Naive B cell (primary cell): ENCODE data around the gene PBX4. TPM values are rescaled to one million over a fixed set of nuclear protein-coding genes. Genes with fewer than 3 reads are reported as not detected.

Source experiments
- ATAC-seq, 2 donors: fragments of 150-1000 bp; cut with Tn5 transposase; 2 replicates each; pipeline ENCODE4 v1.10.0; 2021; ENCODE audit warnings: low read depth in 2 of 2, mild to moderate bottlenecking in 2 of 2, moderate library complexity in 2 of 2
- DNase-seq: peaks from one replicate; pipeline ENCODE4 v3.0.0; 2022
- H3K27ac Mint-ChIP-seq, 6 donors: one replicate each; pipeline ENCODE4 v1.8.0; 2020 to 2022; ENCODE audit warnings: mild to moderate bottlenecking in 6 of 6, mixed read lengths in 6 of 6, moderate library complexity in 5 of 6, inconsistent platforms in 2 of 6
- H3K27me3 Mint-ChIP-seq, 3 donors: one replicate each; pipeline ENCODE4 v1.8.0; 2021 to 2022; ENCODE audit warnings: mixed read lengths in 3 of 3, mild to moderate bottlenecking in 1 of 3
- H3K36me3 Mint-ChIP-seq, 2 donors: one replicate each; pipeline ENCODE4 v1.8.0; 2020 to 2022; ENCODE audit warnings: mixed read lengths in 2 of 2, inconsistent platforms in 1 of 2, mild to moderate bottlenecking in 1 of 2
- H3K4me1 Mint-ChIP-seq, 3 donors: one replicate each; pipeline ENCODE4 v1.8.0; 2020 to 2022; ENCODE audit warnings: mixed read lengths in 3 of 3, inconsistent platforms in 1 of 3, mild to moderate bottlenecking in 1 of 3, moderate library complexity in 1 of 3
- H3K4me3 Mint-ChIP-seq, 8 donors: one replicate each; pipeline ENCODE4 v1.8.0; 2020 to 2022; ENCODE audit warnings: mild to moderate bottlenecking in 8 of 8, mixed read lengths in 8 of 8, moderate library complexity in 8 of 8, inconsistent platforms in 2 of 8
- H3K9me3 Mint-ChIP-seq, 7 donors: one replicate each; pipeline ENCODE4 v1.8.0; 2020 to 2022; ENCODE audit warnings: mixed read lengths in 7 of 7, mild to moderate bottlenecking in 5 of 7, inconsistent platforms in 2 of 7, moderate library complexity in 1 of 7
- polyA plus RNA-seq, 6 donors: library from polyadenylated mRNA; unstranded; fragments of 300-500 nt; fragmentation: Illumina TruSeq; gene quantifications; one replicate each; pipeline ENCODE4 v1.2.3, GENCODE V29; 2021; ENCODE audit warnings: low read depth in 6 of 6

PBX4 gene
- polyA plus RNA-seq, 6 donors from 2014 or later, result 0.26 to 0.31 TPM; not detected in 4

DNA sequence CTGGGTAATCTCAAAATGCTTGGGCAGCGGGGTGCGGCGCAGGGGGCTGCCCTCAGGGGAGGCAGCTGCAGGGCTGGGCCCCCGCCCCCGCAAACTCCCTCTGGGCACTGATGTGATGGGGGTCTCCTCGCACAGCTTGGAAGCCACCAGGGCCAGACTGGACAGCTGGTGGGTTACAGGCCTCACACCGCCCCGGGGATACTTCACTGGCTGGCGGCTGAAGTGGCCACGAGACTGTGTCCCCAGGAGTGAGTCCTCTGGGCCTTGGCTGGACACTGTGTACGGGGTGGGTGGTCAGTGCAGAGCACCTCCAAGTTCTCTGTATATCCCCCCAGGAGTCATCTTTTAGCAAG, 11.6 kb upstream of the PBX4 start:
- H3K27ac Mint-ChIP-seq, result peak overlapping the region in 1 of 6 donors; percentile 24
- H3K27me3 Mint-ChIP-seq, result no peaks in the 10 kb centered on the region
- peaks cover 18 to 23% of the 10 kb centered on the region in 2 donors for H3K36me3 Mint-ChIP-seq
- peak overlapping the region in 5 of 8 donors; percentile 14 to 84 (median 59) for H3K4me3 Mint-ChIP-seq
- peaks cover 18 to 48% (median 26%) of the 10 kb centered on the region in 3 donors for H3K4me1 Mint-ChIP-seq
- ATAC-seq, result no peak
- no peaks in the 10 kb centered on the region for H3K9me3 Mint-ChIP-seq
- no peak for DNase-seq

- Mint-ChIP-seq H3K4me3 (peak overlapping the region; percentile 73 to 94 (median 89)), H3K27ac (peak overlapping the region; percentile 70 to 95 (median 90)), H3K9me3 (no peaks in the 10 kb centered on the region), H3K36me3 (peaks cover 9 to 11% of the 10 kb centered on the region in 2 donors), H3K27me3 (no peaks in the 10 kb centered on the region), H3K4me1 (peaks cover 16 to 34% (median 20%) of the 10 kb centered on the region in 3 donors)
- ATAC-seq (peak; percentile 22 to 24), DNase-seq (peak; percentile 18)
Observed at GRCh38 chr19:19628501-19629134, 10.1 kb upstream of the PBX4 start.

DNA sequence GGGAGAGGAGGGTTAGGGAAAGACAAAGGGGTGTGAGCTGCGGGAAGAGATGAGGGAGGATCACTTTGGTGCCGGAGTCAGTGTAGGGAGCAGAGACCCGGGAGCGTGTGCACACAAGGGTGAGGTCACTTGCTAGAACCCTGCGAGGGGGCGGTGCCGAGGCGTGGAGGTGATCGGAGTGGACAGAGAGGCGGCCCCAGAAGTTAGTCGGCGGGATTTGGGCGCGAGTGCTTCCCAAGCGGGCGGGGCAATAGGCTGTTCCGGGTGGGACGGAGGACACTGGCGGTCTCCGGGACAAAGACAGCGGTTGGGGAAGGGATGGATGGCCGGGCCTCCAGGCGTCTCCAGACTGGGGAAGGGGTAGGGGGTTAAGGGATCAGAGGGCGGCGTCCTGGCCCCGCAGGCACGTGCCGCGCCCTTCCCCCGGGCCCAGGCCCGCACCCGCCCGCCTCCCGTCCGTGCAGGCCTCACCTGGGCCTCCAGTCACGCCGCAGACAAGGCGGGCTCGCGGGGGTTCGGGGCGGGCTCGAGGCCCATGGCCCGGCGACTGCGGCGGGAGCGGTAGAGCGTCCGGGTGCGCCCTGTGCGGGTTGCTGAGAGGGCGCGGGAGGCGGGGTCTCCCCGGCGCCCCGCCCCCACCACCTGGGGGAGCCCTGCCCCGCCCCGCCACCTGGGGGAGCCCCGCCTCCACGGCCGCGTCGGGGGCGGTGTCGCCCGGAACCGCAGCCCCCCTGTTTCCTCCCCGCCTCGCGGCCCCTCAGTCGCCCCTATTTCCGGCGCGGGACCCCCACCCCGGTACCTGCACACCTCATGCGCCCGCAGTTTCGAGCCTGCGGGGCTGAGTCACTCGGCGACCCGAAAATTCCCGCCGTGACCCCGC, 9.4 kb upstream of the PBX4 start, which contains the start of gene LPAR2:
TSS of gene LPAR2 (minus strand) at position 600 of the 880 bp plus-strand sequence. CDS start 945 bp downstream, outside the sequence.
- Mint-ChIP-seq H3K27ac (peak within 1 kb of the TSS; percentile 70 to 97 (median 93)), H3K9me3 (no peaks in the 10 kb centered on the region), H3K27me3 (no peaks in the 10 kb centered on the region), H3K36me3 (peaks cover 1 to 5% of the 10 kb centered on the region in 2 donors), H3K4me1 (peaks cover 15 to 27% (median 16%) of the 10 kb centered on the region in 3 donors), H3K4me3 (peak within 1 kb of the TSS; percentile 83 to 98 (median 93))
- peak; percentile 81 for DNase-seq
- peak; percentile 90 to 91 for ATAC-seq

GRCh38 chr19:19626516-19627472, 8.3 kb upstream of the PBX4 start:
- Mint-ChIP-seq H3K36me3 (no peaks in the 10 kb centered on the region), H3K9me3 (no peaks in the 10 kb centered on the region), H3K4me1 (peaks cover 15 to 23% (median 16%) of the 10 kb centered on the region in 3 donors), H3K27ac (peak overlapping the region in 5 of 6 donors; percentile 45 to 93 (median 89)), H3K4me3 (peak overlapping the region; percentile 83 to 98 (median 93)), H3K27me3 (no peaks in the 10 kb centered on the region)
- no peak for ATAC-seq
- DNase-seq, result no peak

DNA sequence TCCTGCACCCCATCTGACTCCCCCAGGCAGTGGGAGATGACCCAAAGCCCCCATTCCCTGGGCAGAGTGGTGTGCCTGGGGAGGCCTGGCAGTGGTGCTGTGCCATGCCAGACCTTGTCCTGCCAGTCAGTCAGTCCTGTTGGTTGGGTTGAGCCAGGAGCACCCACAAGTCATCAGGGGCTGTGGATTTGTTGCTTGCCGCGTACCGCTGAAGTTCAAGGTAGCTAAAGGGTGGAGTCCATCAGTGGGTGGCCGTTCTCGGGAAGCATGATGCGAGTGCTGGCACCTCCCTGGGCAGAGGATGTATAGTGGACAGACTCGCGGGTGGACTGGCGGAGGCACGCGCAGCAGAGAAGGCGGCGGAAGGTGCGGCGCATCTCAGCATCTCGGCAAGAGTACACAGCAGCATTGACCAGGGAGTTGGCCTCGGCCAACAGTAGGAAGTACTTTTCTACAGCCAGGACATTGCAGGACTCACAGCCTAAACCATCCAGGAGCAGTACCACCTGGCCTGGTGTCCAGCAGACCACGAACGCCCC, 5.6 kb upstream of the PBX4 start:
- Mint-ChIP-seq H3K9me3 (no peaks in the 10 kb centered on the region), H3K27ac (no peak overlapping the region), H3K27me3 (no peaks in the 10 kb centered on the region), H3K4me1 (peaks cover 15 to 26% (median 19%) of the 10 kb centered on the region in 3 donors), H3K4me3 (peak overlapping the region in 2 of 8 donors; percentile 20 to 27), H3K36me3 (no peaks in the 10 kb centered on the region)
- ATAC-seq (no peak), DNase-seq (no peak)

- H3K9me3 Mint-ChIP-seq, result no peaks in the 10 kb centered on the region
- no peak for ATAC-seq
- DNase-seq, result no peak
- H3K27ac Mint-ChIP-seq, result peak overlapping the region in 1 of 6 donors; percentile 97
- H3K4me3 Mint-ChIP-seq, result peak overlapping the region in 1 of 8 donors; percentile 27
- no peaks in the 10 kb centered on the region for H3K27me3 Mint-ChIP-seq
- H3K4me1 Mint-ChIP-seq, result peaks cover 18 to 25% (median 21%) of the 10 kb centered on the region in 3 donors
- no peaks in the 10 kb centered on the region for H3K36me3 Mint-ChIP-seq
Observed at GRCh38 chr19:19623383-19623782, 4.9 kb upstream of the PBX4 start.

DNA sequence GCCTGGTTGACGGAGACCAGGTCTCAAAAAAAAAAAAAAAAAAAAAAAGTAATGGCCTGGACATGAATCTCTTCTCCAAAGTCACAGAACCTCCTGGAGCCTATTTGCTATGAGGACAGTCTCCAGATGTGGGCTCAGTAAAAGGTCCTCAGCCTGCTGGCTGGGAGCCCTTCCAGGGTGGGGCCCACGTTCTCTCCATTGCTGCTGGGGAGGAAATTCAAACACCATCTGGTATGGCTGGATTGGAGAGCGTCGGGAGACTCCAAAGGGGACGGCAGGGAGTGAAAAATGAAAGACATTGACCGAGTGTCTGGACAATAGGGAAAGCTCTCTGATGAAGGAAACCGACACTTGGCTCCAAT, 1.3 kb upstream of the PBX4 start:
- no peak for DNase-seq
- H3K4me1 Mint-ChIP-seq, result peaks cover 7 to 16% (median 10%) of the 10 kb centered on the region in 3 donors
- H3K27me3 Mint-ChIP-seq, result no peaks in the 10 kb centered on the region
- no peaks in the 10 kb centered on the region for H3K9me3 Mint-ChIP-seq
- no peak overlapping the region for H3K4me3 Mint-ChIP-seq
- no peaks in the 10 kb centered on the region for H3K36me3 Mint-ChIP-seq
- ATAC-seq, result no peak
- H3K27ac Mint-ChIP-seq, result peak overlapping the region in 5 of 6 donors; percentile 44 to 97 (median 94)

GRCh38 chr19:19619181-19619848, 828 bp upstream of the PBX4 start:
- H3K4me3 Mint-ChIP-seq, result peak overlapping the region in 7 of 8 donors; percentile 56 to 86 (median 77)
- H3K4me1 Mint-ChIP-seq, result peaks cover 7 to 16% (median 10%) of the 10 kb centered on the region in 3 donors
- no peaks in the 10 kb centered on the region for H3K9me3 Mint-ChIP-seq
- DNase-seq (no peak), ATAC-seq (no peak)
- no peaks in the 10 kb centered on the region for H3K36me3 Mint-ChIP-seq
- H3K27me3 Mint-ChIP-seq, result no peaks in the 10 kb centered on the region
- H3K27ac Mint-ChIP-seq, result peak overlapping the region; percentile 94 to 97 (median 97)

DNA sequence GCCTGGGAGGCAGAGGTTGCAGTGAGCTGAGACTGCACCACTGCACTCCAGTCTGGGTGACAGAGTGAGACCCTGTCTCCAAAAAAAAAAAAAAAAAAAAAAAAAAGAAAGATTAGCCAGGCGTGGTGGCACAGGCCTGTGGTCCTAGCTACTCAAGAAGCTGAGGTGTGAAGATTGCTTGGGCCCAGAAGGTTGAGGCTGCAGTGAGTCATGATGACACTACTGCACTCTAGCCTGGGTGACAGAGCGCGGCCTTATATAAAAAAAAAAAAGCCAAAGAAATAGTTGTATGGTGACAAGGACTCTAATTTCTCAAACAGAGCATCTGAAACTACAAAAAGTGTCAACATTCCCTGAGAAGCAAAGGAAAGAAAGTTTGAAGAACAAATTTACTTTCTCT, 3.4 kb downstream of the PBX4 start:
- Mint-ChIP-seq H3K4me1 (peaks cover 7 to 16% (median 10%) of the 10 kb centered on the region in 3 donors), H3K9me3 (no peaks in the 10 kb centered on the region), H3K4me3 (peak overlapping the region in 1 of 8 donors; percentile 51), H3K27ac (peak overlapping the region in 2 of 6 donors; percentile 33 to 37), H3K36me3 (no peaks in the 10 kb centered on the region), H3K27me3 (no peaks in the 10 kb centered on the region)
- ATAC-seq (no peak), DNase-seq (no peak)

DNA sequence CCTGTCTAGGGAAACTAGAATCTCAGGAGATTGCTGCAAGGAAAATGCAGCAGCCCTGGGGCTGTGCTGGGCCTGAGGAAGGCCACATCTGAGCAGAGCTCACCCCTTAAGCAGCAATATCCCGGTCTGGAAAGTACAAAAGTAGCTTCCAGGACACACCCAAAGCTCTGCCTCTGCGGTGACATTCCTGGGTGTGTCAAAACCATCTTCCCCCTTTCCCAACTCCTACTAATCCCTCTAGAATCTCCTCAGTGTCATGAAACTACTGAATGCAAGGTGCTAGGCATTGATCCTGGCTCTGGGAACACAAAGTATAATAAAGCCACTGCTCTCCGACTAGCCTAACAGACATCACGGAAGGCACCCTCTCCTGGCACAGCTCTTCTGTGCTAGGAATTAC, 5.0 kb downstream of the PBX4 start:
- H3K36me3 Mint-ChIP-seq, result no peaks in the 10 kb centered on the region
- no peak for ATAC-seq
- DNase-seq, result no peak
- no peaks in the 10 kb centered on the region for H3K9me3 Mint-ChIP-seq
- H3K4me1 Mint-ChIP-seq, result peaks cover 0 to 8% (median 7%) of the 10 kb centered on the region in 3 donors
- H3K27ac Mint-ChIP-seq, result no peak overlapping the region
- peak overlapping the region in 1 of 8 donors; percentile 44 for H3K4me3 Mint-ChIP-seq
- H3K27me3 Mint-ChIP-seq, result no peaks in the 10 kb centered on the region

DNA sequence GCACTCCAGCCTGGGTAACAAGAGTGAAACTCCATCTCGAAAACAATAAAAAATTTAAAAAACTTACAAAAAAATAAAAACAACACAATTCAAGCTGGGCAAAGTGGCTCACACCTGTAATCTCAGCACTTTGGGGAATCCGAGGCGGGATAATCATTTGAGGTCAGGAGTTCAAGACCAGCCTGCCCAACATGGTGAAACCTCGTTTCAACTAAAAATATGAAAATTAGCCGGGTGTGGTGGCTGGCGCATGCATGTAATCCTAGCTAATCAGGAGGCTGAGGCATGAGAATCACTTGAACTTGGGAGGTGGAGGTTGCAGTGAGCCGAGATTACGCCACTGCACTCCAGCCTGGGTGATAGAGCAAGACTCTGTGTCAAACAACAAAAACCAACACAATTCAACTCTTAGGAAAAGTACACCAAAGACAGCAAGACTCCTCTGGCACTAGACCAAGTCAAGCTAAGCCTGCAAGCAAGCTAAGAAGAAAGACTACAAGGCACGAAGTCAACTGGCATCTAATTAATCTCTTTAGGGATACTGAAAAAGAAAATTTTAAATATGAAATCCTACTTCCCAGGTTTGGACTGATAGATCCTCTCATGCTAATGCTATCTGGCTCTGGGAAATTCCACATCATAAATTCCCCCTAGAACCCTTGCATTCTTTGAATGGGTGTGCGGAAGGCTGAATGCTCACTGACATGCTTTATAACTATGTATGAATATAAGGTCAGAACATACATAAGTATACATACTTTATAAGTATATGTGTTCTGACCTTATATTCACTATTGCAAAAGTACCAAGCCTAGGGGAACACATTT, 7.9 kb downstream of the PBX4 start:
- no peak for DNase-seq
- Mint-ChIP-seq H3K27me3 (no peaks in the 10 kb centered on the region), H3K9me3 (no peaks in the 10 kb centered on the region), H3K4me3 (no peak overlapping the region), H3K36me3 (no peaks in the 10 kb centered on the region), H3K4me1 (peaks cover 0 to 5% (median 0%) of the 10 kb centered on the region in 3 donors), H3K27ac (no peak overlapping the region)
- no peak for ATAC-seq
